ENCODE measurements around the gene GP9.

GRCh38 chr3:129031476-129032215 is 28.9 kb upstream of the GP9 start:
- TF ChIP-seq CTCF (IDR thresholded peaks at IDR 0.05; ENCODE audit: poor library complexity) = no peak
- no peak for TF ChIP-seq EZH2phosphoT487 (IDR thresholded peaks at IDR 0.05; ENCODE audit: low read depth, severe bottlenecking, unreplicated experiment)
- TF ChIP-seq EZH2 (IDR thresholded peaks at IDR 0.05; ENCODE audit: borderline replicate concordance) = no peak
